AG20443 (cell line): ENCODE data around the gene LBP.
"Not testable (repeated sequence)": the region's sequence is repeated elsewhere in the genome, so short reads cannot be mapped to it uniquely, and the experiment has no call there.

Source experiments
- DNase-seq: peaks from one replicate; pipeline ENCODE4 v3.0.0; 2012; ENCODE audit warnings: low spot score, mixed read lengths

The LBP gene

GRCh38 chr20:38346247-38346651 lies at the start of gene LBP:
LBP (plus strand) TSS chr20:38346482; CDS start chr20:38346517, 35 bp downstream.
- no peak for DNase-seq

DNA sequence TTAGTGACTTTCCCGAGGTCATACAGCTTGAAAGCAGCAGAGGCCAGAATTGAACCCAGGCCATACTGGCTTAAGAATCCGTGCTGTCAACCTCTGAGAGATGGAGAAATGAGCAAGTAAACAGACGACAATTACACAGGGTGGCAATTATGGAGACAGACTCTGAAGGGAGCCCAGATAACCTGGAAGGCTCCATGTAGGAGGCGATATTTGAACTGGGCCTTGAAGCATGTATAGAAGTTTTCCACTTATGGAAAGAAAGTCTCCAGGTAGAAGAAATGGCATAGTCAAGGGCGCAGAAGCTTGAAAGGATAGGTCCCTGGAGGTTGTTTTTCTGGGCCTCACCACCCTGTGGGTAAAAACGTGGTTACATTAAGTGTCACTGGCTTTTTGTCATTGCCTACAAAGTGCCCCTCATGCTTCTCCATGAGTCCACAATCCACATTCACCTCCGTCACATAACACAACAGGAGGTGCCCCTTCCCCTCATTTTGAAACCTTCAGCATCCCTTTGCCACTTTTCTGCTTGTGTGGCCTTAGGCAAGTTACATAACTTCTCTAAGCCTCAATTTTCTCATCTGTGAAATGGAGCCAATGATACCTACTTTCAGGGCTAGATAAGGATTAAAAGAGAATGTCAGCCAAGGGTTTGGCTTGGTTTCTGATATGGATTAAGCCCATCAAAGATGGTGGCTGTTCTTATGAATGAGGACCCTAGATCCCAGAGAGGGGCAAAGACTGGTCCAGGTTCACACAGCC lies 48.2 kb upstream of the LBP start:
- DNase-seq, result no peak

DNA sequence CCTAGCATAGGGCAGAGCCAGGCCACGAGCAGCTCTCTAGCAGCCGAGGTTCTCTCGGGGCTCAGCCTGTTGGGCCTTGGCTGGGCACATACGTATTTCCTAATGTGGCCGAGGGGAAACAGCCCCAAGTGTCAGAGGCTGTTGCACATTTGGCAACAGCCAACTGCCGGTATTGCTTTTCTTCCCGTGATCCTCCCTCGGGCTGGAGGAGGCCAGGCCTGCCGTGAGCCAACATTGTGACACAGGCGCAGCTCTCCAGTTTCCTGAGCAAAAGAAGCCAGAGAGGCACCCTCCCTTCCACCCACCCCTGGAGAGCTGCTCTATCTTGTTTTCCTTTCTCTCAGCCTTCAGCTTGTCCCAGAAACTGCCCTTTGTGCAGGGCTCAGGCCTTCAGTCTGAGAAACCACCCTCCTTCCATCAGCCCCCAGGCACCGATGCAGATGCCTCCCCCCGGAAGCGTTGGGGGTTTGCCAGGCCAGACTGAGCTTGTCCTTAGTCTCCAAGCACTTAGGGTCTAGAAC lies 47.5 kb upstream of the LBP start:
- peak; percentile 78 for DNase-seq

- DNase-seq, result no peak
Measured at GRCh38 chr20:38299963-38300362, 46.3 kb upstream of the LBP start.

DNA sequence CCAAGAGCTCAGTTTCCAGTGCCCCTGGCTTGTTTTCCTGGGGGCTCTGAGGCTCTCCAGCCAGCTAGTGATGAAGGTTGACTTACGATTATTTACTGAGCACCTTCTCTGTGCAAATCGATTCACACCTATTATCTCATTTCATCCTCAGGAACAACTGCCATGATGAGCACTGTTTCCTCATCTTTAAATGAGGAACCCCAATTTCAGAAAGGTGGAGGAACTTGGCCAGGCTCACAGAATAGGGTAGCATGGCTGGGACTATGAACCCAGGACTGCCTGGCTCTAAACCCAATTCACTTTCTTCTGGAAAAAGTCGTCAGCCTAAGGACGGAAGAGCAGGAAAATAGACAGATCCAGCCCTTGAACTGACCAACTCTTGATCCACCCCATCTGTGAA lies 45.8 kb upstream of the LBP start:
- no peak for DNase-seq

GRCh38 chr20:38301309-38301708 lies 45.0 kb upstream of the LBP start:
- DNase-seq, result no peak

DNA sequence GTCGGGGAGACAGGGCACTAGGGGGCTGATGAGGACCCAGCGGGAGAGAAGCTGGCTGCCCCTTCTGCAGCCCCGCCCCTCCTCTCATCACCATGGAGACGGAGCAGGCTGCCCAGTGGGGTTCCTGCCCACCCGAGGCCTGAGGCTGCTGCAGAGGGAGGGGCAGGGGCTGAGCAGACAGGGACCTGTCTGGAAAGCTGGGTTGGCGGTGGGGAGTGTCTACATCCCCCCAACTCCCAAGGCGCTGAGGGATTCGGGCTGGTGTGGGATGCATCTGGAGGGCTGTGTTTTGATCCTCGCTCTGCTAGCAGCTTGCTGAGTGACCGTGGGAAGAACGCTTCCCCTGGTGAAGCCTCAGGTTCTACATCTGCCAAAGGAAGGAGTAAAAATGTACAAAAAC lies 43.5 kb upstream of the LBP start:
- DNase-seq, result no peak

- no peak for DNase-seq
Measured at GRCh38 chr20:38303908-38304379, 42.3 kb upstream of the LBP start, which contains the start of gene BPI. BPI (plus strand) TSS chr20:38304156; CDS start chr20:38304224, 68 bp downstream.

- peak; percentile 79 for DNase-seq
Measured at GRCh38 chr20:38304845-38305447, 41.3 kb upstream of the LBP start.

DNA sequence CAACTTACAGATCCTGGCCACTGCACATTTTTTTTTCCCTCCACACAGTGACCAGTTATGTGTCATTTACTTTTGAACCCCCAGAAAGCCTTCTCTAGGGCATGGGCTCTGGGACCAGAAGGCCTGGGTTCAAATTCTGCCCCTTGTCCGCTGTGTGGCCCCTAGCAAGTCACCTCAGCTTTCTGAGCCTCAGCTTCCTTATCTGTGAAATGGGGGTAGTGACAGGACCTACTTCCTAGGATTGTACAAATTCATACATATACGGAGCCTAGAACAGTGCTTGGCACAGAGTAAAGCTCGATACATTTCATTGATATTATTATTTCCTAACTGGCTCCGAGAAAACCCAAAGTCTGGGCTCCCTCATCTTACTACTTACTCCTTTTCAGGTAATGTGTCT lies 40.7 kb upstream of the LBP start:
- no peak for DNase-seq

DNA sequence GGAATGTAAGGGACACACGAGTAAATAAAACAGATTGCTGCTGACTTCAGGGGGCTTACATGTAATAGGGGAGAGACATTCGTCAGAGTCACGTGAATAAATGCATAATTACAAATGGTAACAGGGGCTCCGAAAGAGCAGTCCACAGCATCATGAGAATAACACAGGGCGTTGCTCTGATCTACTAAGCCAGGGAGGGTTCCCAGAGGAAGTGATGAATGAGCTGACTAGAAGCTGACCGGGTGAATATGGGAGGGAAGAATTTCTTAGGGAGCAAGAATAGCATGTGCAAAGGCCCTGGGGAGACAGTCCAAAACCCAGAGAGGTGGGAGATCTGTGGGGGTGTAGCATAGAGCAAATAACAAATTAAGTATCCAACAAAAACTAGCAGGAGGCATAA lies 39.9 kb upstream of the LBP start:
- DNase-seq, result no peak

DNA sequence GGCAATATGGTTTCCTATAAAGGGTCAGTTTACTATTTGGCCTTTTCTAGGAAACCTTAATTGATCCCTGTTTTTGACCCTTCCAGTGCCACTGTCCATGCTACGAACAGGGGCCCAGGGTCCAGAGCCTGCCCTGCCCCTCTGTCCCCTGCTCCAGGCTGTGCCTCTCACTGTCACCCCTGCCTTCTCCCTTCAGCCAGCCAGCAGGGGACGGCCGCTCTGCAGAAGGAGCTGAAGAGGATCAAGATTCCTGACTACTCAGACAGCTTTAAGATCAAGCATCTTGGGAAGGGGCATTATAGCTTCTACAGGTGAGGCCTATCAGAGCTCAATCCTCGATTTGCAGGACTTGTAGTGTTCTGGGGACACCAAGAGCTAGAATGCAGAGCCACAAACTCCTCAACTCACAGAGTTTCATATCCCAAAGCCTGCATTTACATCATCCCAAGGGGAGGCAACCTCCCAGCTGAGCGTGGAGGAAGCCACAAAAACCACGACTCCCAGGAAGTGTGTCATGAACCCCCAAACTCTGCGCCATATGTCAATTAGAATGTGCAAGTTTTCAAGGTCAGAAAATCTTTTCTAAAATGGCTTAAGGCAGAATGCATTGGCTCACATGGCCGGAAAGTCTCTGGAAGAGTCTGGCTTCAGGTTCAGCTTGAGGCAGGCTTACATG lies 38.8 kb upstream of the LBP start:
- DNase-seq, result no peak

DNA sequence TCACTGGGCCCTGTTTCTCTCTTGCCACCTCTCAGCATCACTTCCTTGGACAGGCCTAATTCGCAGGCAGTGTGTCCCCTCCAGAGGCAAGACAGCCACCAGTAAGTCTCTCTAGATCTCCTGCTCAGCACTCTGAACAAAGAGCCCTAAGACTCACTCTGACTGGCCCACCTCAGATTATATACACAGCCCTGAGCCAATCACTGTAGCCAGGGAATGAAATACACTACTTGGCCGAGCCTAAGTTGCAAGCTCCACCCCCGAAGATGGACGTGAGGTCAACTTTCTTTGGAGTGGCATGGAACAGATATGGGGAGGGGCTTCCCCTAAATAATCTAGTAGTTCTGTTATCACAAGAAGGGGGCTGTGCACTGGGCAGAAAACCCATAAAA lies 38.2 kb upstream of the LBP start:
- DNase-seq, result no peak

DNA sequence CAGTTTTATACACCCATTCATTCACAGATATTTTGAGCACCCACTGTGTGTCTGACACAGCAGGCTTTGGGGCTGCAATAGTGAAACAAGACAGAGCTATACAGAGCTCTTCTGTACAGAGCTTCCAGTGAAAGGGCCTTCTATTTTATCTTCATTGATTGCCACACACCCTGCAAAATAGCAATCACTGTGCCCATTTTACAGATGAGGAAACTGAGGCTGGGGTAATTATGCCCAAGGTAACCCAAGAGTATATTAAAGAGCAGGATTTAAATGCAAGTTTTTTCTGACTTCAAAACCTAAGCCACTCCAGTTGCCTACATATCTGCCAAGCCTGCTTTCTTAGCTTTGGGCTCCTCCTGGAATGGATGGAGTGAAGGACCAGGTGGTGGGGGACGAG lies 37.8 kb upstream of the LBP start:
- no peak for DNase-seq

GRCh38 chr20:38311091-38311490 lies 35.2 kb upstream of the LBP start:
- DNase-seq, result no peak

DNA sequence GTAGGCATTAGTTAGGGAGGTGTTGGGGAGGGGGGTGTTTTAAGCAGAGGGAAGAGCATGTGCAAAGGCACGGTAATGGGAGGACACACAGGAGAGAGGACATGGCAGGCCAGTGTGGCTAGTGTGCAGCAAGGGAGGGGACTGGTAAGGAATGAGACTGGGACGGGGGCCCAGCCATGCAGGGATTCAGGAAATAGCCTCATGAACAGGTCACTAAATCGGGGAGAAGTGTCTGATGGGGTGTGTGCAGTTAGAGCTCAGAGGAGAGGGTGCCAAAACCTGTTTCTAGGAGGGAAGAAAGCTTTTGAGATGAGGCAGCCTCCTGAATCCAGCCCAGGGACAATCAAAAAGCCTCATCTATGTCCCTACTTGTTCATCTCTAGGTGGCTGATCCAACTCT lies 34.8 kb upstream of the LBP start:
- DNase-seq, result no peak

GRCh38 chr20:38313676-38314075 lies 32.6 kb upstream of the LBP start:
- no peak for DNase-seq

GRCh38 chr20:38314350-38314749 lies 31.9 kb upstream of the LBP start:
- not testable (repeated sequence) for DNase-seq

- DNase-seq, result peak; percentile 31
Measured at GRCh38 chr20:38315290-38315966, 30.9 kb upstream of the LBP start.

- no peak for DNase-seq
Measured at GRCh38 chr20:38316341-38316740, 29.9 kb upstream of the LBP start.

GRCh38 chr20:38317422-38317821 lies 28.9 kb upstream of the LBP start:
- no peak for DNase-seq

GRCh38 chr20:38320221-38320620 lies 26.1 kb upstream of the LBP start:
- no peak for DNase-seq
